Right atrium auricular region (tissue), 2 donors: ENCODE data around the gene ARHGEF2. TPM values are rescaled to one million over a fixed set of nuclear protein-coding genes. Genes with fewer than 3 reads are reported as not detected.

Experiments used
- DNase-seq: peaks from one replicate; pipeline ENCODE4 v3.0.0-alpha.2; 2019; ENCODE audit warnings: low spot score
- H3K27ac ChIP-seq, 2 donors: fragments of 200-600 bp; sonication (generic); 1 replicate in 1 of 2; 2 replicates in 1 of 2; pipeline ENCODE4 v1.5.1; 2016 to 2019
- H3K27me3 ChIP-seq, 2 donors: fragments of 200-600 bp; sonication (generic); one replicate each; pipeline versions ENCODE4 v1.5.1 to v1.6.0; 2017 to 2019
- H3K36me3 ChIP-seq: fragments of 200-600 bp; sonication (generic); one replicate; pipeline ENCODE4 v1.5.1; 2016
- H3K4me1 ChIP-seq, 2 donors: fragments of 200-600 bp; sonication (generic); one replicate each; pipeline versions ENCODE4 v1.5.1 to v1.6.0; 2017 to 2019
- H3K4me3 ChIP-seq, 2 donors: fragments of 200-600 bp; sonication (generic); 1 replicate in 1 of 2; 2 replicates in 1 of 2; pipeline ENCODE4 v1.5.1; 2017 to 2019; ENCODE audit warnings: mild to moderate bottlenecking in 1 of 2, moderate library complexity in 1 of 2
- H3K9me3 ChIP-seq, 2 donors: fragments of 200-600 bp; sonication (generic); one replicate each; pipeline ENCODE4 v1.5.1; 2019
- CTCF ChIP-seq, 2 donors: fragments of 200-600 bp; sonication (generic); IDR thresholded peaks; one replicate each; pipeline ENCODE4 v1.5.1; 2019; ENCODE audit warnings: antibody characterized with exemption in 2 of 2
- total RNA-seq, 2 donors: library from RNA; depleted of rRNA; stranded (reverse); fragments of >200 nt; gene quantifications; one replicate each; pipeline ENCODE4 v1.1.0, GENCODE V29; 2016

ARHGEF2 gene
- total RNA-seq, 2 donors from 2014 or later = 50.8 to 69.8 TPM

- no peak overlapping the region for H3K4me3 ChIP-seq
- no peak overlapping the region for H3K27ac ChIP-seq
- H3K9me3 ChIP-seq = no peaks in the 10 kb centered on the region
- no peak for TF ChIP-seq CTCF (IDR thresholded peaks at IDR 0.05)
- DNase-seq = no peak
- H3K27me3 ChIP-seq = no peaks in the 10 kb centered on the region
- peaks cover 27% of the 10 kb centered on the region for H3K36me3 ChIP-seq
- peaks cover 0 to 60% of the 10 kb centered on the region in 2 donors for H3K4me1 ChIP-seq
Measured at GRCh38 chr1:155944444-155944799, 33.9 kb downstream of the ARHGEF2 start.

GRCh38 chr1:155942578-155943141 is 35.7 kb downstream of the ARHGEF2 start:
- H3K9me3 ChIP-seq = no peaks in the 10 kb centered on the region
- peaks cover 9% of the 10 kb centered on the region for H3K36me3 ChIP-seq
- H3K27ac ChIP-seq = peak overlapping the region; percentile 57 to 84
- DNase-seq = no peak
- H3K27me3 ChIP-seq = no peaks in the 10 kb centered on the region
- peaks cover 0 to 72% of the 10 kb centered on the region in 2 donors for H3K4me1 ChIP-seq
- no peak overlapping the region for H3K4me3 ChIP-seq
- TF ChIP-seq CTCF (IDR thresholded peaks at IDR 0.05) = no peak

GRCh38 chr1:155941845-155942531 is 36.4 kb downstream of the ARHGEF2 start:
- Histone ChIP-seq H3K27me3 (no peaks in the 10 kb centered on the region), H3K27ac (peak overlapping the region; percentile 57 to 84), H3K4me1 (peaks cover 0 to 72% of the 10 kb centered on the region in 2 donors), H3K9me3 (no peaks in the 10 kb centered on the region), H3K4me3 (no peak overlapping the region), H3K36me3 (peaks cover 2% of the 10 kb centered on the region)
- no peak for DNase-seq
- TF ChIP-seq CTCF (IDR thresholded peaks at IDR 0.05) = no peak

- Histone ChIP-seq H3K4me1 (peaks cover 0 to 72% of the 10 kb centered on the region in 2 donors), H3K36me3 (no peaks in the 10 kb centered on the region), H3K4me3 (no peak within 1 kb of the TSS), H3K27me3 (no peaks in the 10 kb centered on the region), H3K27ac (peak within 1 kb of the TSS; percentile 57 to 84), H3K9me3 (no peaks in the 10 kb centered on the region)
- no peak for DNase-seq
- TF ChIP-seq CTCF (IDR thresholded peaks at IDR 0.05) = no peak
Measured at GRCh38 chr1:155940993-155941844, 37.1 kb downstream of the ARHGEF2 start, which contains the start of gene RXFP4. TSS of gene RXFP4 (plus strand) at chr1:155941638. CDS start at chr1:155941710, 72 bp downstream.

GRCh38 chr1:155940482-155940992 is 37.8 kb downstream of the ARHGEF2 start:
- H3K4me3 ChIP-seq = no peak overlapping the region
- H3K9me3 ChIP-seq = no peaks in the 10 kb centered on the region
- H3K36me3 ChIP-seq = no peaks in the 10 kb centered on the region
- peaks cover 0 to 70% of the 10 kb centered on the region in 2 donors for H3K4me1 ChIP-seq
- DNase-seq = no peak
- no peak for TF ChIP-seq CTCF (IDR thresholded peaks at IDR 0.05)
- H3K27me3 ChIP-seq = no peaks in the 10 kb centered on the region
- H3K27ac ChIP-seq = peak overlapping the region; percentile 57 to 84
